Stimulated activated CD8-positive, alpha-beta memory T cell treated with anti-CD3 and anti-CD28 coated beads, Interleukin-12 subunit alpha, Interleukin-12 subunit beta, amount 100 ng/mL, for 24 hours (primary cell): ENCODE results near the gene FLRT1.

Experiments used
- DNase-seq: peaks from one replicate; pipeline ENCODE4 v3.0.0-alpha.2; 2020; ENCODE audit errors: extremely low read depth

Gene FLRT1

GRCh38 chr11:64067230-64067993 lies 31.7 kb downstream of the FLRT1 start:
- no peak for DNase-seq

DNA sequence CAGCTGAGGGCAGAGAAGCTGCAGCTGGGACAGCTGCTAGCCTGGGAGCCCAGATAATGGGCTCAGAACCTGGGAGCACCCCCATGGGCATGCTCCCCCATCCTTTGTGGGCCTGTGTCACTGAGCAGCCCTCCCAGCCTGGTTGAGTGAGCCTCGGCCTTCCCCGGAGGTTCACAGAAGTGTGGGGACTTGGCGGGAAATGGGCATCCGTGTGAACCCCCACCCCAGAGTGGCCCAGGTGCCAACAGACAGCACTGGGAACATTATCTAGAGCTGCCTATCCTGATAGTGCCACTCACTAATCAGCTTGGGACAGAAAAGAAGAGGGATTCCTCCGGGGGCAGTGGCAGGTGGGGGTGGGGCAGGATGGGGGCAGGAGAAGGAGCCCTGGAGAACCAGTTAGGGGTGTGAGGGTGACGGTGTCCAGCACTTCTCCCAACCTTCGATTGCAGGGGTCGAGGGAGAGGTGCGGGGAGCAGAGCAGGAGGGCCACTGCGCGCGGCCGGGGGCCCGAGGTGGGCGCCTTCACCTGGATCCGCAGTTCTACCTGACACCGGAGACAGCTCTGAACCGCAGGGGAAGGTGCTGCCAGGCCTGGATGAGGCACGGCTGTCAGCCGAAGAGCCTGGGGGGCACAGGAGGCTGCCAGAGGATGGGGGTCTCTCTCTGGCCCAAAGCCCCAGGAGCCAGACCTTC lies 33.1 kb downstream of the FLRT1 start:
- no peak for DNase-seq

DNA sequence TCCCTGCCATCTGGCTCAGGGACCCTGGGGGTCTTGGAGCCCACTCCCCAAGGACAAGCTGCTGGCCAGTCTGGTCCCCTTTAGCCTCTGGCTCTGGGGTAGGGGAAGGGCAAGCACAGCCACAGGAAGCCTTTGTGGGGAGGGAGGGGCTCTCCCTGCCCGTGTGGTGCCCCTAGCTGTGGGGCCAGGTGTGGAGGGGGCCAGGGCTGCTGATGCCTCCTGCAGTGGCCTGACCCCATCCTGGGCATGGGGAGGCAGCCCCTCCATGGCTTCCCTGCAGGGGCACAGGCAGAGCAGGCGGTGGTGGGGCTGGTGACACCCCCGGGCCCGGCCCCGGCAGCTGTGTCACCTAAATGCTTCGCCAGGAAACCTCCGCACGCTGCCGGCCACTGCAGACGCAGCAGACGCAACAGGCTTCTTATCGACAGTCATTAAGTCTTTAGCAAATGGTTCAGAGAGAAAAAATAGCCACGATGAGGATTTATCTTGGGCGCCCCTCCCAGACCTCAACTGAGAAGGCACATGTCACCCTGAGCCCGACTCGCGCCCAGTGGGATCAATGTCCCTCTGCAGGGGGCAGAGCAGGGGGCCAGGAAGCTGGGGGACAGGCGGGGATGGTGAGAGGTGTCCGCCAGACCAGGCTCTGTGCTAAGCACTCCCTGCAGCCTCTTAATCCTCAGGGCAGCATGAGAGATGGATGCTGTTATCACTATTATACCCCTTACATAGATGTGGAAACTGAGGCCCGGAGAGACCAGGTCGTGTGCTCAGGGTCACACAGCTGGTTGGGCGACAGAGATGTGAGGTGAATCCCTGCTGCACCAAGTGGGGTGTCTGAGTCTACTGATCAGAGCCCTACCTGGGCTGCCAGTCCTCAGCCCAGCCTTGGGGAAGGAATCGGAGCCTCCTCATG lies 33.9 kb downstream of the FLRT1 start:
- no peak for DNase-seq

- no peak for DNase-seq
Measured at GRCh38 chr11:64070314-64070681, 34.6 kb downstream of the FLRT1 start.

DNA sequence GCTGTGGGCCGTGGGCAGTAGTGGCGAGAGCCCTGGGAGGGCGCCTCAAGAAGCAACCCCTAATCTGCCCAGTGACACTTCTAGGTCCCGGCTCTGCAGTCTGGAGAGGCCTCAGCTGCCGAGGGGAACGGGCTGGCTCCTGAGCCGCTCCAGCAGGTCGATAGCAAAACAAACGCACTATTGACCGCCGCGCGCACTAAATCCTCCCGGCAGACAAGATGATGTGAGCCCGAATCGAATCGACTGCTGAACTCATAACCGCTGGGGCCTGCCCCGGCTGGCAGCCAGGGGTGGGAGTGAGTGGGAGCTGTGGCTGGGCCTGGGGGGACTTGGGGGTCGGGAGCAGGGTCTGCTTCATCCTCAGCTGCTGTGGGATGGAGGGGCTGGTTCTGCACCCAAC lies 36.1 kb downstream of the FLRT1 start:
- DNase-seq = no peak

DNA sequence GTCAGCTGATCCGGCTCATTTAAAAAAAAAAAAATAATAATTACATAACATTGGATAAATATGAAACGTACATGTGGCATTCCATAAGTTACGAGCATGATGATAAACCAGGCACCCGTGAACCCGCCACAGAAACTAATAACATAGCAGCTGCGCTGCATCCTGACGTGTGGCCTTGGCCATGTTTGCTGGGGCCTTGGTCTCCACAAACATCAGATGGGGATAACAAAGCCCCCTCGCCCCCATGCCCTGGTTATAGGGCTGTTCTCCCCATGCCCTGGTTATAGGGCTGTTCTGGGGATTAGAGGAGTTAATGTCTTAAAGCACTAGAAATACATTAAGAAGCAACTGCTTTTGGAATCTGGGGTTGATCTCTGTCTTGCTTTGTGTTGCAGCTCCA lies 36.7 kb downstream of the FLRT1 start:
- DNase-seq = no peak

DNA sequence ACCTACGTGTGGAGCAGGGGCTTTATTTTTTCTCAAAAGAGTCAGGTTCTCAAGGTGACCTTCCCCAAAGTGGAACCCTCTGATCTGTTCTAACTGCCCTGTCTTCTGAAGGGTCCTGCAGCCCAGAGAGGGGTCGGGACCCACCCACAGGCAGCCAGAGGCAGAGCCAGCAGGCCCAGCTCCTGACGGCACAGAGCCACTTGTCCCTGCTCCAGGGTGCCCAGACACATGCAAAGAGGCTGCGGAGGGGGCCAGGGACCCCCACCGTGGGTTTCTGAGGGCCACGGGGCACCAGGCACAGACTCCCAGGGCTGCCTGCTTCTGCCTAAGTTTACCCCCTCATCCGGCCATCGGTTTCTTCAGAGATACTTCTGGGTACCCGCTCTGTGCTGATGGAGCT lies 37.1 kb downstream of the FLRT1 start:
- DNase-seq = no peak

GRCh38 chr11:64073542-64073941 lies 37.8 kb downstream of the FLRT1 start:
- DNase-seq = no peak

DNA sequence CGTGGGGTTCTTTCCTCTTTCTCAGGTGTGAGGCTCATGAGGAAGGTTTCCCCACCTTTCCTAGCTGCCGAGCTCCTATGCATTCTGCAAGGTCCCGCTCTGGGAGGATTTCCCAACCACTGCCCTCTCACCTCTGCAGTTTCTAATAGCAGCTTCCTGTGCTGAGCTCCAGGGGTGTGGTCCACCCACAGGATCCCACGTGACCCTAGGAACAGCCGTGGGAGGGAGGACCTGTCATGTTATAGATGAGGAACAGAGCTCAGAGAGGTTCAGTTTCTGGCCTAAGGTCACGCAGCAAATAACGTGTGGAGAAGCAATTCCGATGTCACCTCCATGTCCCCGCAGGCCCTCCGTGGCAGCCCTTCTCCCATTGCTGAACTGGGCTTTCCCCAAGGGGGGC lies 38.5 kb downstream of the FLRT1 start:
- no peak for DNase-seq

GRCh38 chr11:64076758-64077157 lies 41.0 kb downstream of the FLRT1 start:
- no peak for DNase-seq

GRCh38 chr11:64077607-64078006 lies 41.9 kb downstream of the FLRT1 start:
- no peak for DNase-seq

DNA sequence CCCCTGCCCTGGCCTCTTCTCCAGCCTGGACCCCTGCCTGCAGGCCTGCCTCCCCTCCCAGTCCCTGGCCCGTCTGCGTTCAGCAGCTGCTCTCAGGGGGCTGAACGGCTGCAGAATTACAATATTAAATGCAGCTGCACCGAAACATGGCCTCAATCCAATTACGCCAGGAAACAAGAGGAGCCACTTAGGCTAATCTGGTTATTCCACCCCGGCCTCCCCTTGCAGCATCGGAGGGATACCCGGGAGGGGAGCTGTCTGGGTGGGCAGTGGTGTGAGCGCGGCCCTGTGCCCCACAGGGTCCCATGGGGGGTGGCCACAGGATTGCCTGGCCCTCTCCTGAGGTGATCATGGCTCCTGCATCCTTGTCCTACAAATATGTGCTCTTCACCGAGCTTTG lies 42.6 kb downstream of the FLRT1 start:
- DNase-seq = no peak

DNA sequence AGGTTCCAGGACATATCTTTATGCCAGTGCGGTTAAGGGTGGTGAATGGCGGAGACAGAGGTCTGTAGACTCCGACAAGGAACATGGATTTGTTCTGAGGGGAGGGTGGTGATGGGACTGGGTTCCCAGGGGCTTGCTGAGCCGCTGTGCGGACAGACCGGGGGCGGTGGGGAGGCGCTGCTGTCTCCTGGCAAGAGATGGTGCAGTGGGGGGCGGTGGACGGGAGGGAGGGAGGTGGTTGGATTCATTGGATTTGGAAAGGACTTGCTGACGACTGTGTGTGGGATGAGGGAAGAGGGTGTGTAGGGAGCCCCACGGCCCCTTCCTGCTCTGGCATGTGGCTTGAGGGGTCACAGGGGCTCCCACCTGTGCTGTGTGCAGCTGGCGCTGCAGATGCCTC lies 43.2 kb downstream of the FLRT1 start:
- no peak for DNase-seq

GRCh38 chr11:64080390-64080789 lies 44.7 kb downstream of the FLRT1 start:
- DNase-seq = no peak

DNA sequence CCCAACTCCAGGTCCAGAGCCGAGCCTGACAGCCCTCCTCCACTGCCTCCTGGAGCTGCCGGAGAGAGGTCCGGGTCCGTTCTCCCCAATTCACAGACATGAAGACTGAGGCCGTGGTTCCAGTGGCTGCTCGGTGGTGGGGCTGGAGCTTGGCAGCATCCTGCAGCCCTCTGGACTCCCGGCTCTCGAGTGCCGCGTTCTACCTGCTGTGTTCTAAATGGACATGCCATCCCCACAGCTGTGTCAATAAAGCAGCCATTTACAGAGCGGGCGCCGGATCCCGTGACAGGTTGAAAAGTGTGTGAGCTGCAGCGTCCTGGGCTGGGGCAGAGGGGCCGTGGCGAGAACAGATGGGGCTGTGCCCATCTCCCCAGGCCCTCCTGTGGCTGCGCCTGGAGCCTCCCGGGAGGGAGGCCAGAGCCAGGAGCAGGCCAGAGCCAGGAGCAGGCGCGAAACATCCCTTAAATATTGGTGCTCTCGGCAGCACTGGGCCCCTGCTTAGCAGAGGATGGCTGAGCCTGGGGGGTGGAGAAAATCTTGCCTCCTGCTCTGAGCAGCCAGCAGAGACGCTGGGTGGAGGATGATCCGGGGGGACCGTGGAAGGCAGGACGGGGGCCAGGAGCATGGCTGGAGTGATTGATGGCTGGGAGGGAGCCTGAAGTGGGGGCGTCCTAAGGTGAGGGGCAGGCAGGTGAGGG lies 46.2 kb downstream of the FLRT1 start:
- DNase-seq = no peak

- DNase-seq = no peak
Measured at GRCh38 chr11:64083398-64084080, 47.8 kb downstream of the FLRT1 start.

- no peak for DNase-seq
Measured at GRCh38 chr11:64084146-64084950, 48.6 kb downstream of the FLRT1 start.

DNA sequence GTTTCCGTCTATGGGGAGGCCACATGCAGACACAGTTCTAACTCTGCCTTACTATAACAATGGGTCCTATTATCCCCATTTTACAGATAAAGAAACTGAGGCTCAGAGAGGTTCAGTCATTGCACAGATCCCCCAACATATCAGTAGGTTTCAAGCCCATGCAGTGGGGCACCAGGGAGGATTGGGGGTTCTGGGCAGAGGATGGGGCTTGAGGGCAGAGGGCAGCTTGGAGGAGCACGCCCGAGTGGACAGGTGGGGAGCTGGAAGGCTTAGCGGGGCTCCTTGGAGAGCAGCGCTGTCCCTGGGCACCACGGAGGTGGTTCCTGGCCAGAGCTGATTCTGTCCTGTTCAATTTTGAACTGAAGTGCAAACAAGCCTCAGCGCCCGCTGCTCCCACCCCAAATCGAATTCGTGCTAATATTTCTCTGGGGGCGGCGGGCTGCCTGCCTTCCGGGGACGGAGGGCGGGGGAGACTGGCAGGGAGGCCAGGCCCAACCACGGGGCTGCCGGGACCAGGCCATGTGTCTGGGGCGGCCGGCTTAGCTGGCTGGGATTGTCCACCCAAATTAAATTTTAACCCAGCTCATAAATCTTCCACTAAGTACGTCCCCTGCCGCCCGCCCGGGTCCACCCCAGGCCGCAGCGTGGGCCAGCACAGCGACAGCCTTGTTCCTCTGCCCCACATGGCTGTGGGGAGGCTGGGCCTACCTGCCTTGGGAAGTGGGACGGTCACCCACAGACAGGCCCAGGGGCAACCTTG lies 49.4 kb downstream of the FLRT1 start:
- DNase-seq = no peak
